Measurements from ENCODE around the gene FRAS1.
"Not testable (repeated sequence)": the region's sequence is repeated elsewhere in the genome, so short reads cannot be mapped to it uniquely, and the experiment has no call there.

FRAS1 gene

GRCh38 chr4:78296261-78296660 lies 239.1 kb downstream of the FRAS1 start:
- no peak for DNase-seq

- DNase-seq, result peak; percentile 39
These were observed 240.1 kb downstream of the FRAS1 start for GRCh38 chr4:78297116-78297800.

- DNase-seq, result no peak
These were observed 241.5 kb downstream of the FRAS1 start for GRCh38 chr4:78298618-78299017.

- DNase-seq, result peak; percentile 14
These were observed 242.4 kb downstream of the FRAS1 start for GRCh38 chr4:78299565-78299972.

GRCh38 chr4:78307263-78307662 lies 250.1 kb downstream of the FRAS1 start:
- DNase-seq, result not testable (repeated sequence)

- DNase-seq, result no peak
These were observed 251.4 kb downstream of the FRAS1 start for GRCh38 chr4:78308517-78308916.

GRCh38 chr4:78309352-78309751 lies 252.2 kb downstream of the FRAS1 start:
- DNase-seq, result no peak

GRCh38 chr4:78310007-78310739 lies 253.1 kb downstream of the FRAS1 start:
- DNase-seq, result peak; percentile 34

- no peak for DNase-seq
These were observed 253.6 kb downstream of the FRAS1 start for GRCh38 chr4:78310740-78311115.

- no peak for DNase-seq
These were observed 254.2 kb downstream of the FRAS1 start for GRCh38 chr4:78311306-78311705.

GRCh38 chr4:78312989-78313753 lies 256.0 kb downstream of the FRAS1 start:
- DNase-seq, result peak; percentile 65

GRCh38 chr4:78313754-78314120 lies 256.6 kb downstream of the FRAS1 start:
- peak; percentile 26 for DNase-seq

GRCh38 chr4:78318126-78318525 lies 261.0 kb downstream of the FRAS1 start:
- DNase-seq, result no peak

GRCh38 chr4:78320349-78320935 lies 263.3 kb downstream of the FRAS1 start:
- peak; percentile 50 for DNase-seq

GRCh38 chr4:78322032-78322431 lies 264.9 kb downstream of the FRAS1 start:
- no peak for DNase-seq

GRCh38 chr4:78323439-78323838 lies 266.3 kb downstream of the FRAS1 start:
- no peak for DNase-seq

GRCh38 chr4:78324625-78325024 lies 267.5 kb downstream of the FRAS1 start:
- no peak for DNase-seq

GRCh38 chr4:78325271-78326157 lies 268.4 kb downstream of the FRAS1 start:
- DNase-seq, result no peak

- not testable (repeated sequence) for DNase-seq
These were observed 271.5 kb downstream of the FRAS1 start for GRCh38 chr4:78328591-78328990.

GRCh38 chr4:78331186-78331585 lies 274.1 kb downstream of the FRAS1 start:
- no peak for DNase-seq

- no peak for DNase-seq
These were observed 274.8 kb downstream of the FRAS1 start for GRCh38 chr4:78331965-78332364.

GRCh38 chr4:78332976-78333375 lies 275.9 kb downstream of the FRAS1 start:
- DNase-seq, result no peak
